Astrocyte (in vitro differentiated cells and primary cell): ENCODE data around the gene PRDM15.

Source experiments
- EZH2 ChIP-seq: IDR thresholded peaks from 2 replicates; pipeline ENCODE4 v1.6.1; 2012; ENCODE audit warnings: mild to moderate bottlenecking, low read length, inconsistent platforms; ENCODE audit not compliant: insufficient read depth
- TF ChIP-seq, protein P1 (sequence below): IDR thresholded peaks from 2 replicates; pipeline ENCODE4 v1.5.1; 2011; ENCODE audit warnings: low read depth, mild to moderate bottlenecking, inconsistent platforms, low read length, moderate library complexity; ENCODE audit not compliant: insufficient read depth

DNA sequence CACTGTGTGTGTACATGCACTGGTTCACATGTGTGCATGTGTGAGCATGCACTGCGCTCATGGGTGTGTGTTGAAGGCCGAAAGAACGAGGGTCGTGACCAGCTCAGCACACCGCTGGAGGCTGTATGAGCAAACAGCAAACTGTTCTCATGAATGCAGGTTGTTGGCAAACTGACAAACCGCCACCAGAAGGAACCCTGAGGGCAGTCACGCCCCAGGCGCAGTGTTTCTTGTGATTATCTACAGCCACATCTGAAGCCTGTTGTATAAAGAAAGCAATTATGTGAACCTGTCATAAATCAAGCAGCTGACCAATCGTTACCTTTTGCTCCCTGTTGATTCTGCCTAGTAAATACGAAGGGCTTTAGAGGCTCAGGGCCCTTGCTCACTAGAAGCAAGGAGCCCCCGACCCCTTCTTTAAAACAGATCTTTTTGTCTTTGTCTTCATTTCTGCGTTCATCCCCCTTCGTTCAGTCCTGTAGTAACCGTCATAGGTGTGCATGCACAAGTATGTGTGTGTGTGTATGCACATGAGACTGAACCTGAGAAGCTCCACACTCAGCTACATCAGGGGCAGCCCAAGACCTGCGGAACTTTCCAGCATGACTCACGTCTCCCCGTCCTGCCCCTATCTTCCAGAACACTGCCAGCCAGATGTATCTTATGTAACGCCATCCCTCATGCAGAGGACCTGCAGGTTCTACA, 95.5 kb downstream of the PRDM15 start:
- TF ChIP-seq, protein P1, sequence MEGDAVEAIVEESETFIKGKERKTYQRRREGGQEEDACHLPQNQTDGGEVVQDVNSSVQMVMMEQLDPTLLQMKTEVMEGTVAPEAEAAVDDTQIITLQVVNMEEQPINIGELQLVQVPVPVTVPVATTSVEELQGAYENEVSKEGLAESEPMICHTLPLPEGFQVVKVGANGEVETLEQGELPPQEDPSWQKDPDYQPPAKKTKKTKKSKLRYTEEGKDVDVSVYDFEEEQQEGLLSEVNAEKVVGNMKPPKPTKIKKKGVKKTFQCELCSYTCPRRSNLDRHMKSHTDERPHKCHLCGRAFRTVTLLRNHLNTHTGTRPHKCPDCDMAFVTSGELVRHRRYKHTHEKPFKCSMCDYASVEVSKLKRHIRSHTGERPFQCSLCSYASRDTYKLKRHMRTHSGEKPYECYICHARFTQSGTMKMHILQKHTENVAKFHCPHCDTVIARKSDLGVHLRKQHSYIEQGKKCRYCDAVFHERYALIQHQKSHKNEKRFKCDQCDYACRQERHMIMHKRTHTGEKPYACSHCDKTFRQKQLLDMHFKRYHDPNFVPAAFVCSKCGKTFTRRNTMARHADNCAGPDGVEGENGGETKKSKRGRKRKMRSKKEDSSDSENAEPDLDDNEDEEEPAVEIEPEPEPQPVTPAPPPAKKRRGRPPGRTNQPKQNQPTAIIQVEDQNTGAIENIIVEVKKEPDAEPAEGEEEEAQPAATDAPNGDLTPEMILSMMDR, result no peak
- TF ChIP-seq EZH2, result no peak
